Erythroblast (primary cell): ENCODE results near the gene SSX2B.
"Not testable (repeated sequence)": the region's sequence is repeated elsewhere in the genome, so short reads cannot be mapped to it uniquely, and the experiment has no call there.

Source experiments
- DNase-seq, 2 experiments: peaks; one replicate each; lab custom pipeline; 2025; lab: John Stamatoyannopoulos, UW

Gene SSX2B, protein sequence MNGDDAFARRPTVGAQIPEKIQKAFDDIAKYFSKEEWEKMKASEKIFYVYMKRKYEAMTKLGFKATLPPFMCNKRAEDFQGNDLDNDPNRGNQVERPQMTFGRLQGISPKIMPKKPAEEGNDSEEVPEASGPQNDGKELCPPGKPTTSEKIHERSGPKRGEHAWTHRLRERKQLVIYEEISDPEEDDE

DNA sequence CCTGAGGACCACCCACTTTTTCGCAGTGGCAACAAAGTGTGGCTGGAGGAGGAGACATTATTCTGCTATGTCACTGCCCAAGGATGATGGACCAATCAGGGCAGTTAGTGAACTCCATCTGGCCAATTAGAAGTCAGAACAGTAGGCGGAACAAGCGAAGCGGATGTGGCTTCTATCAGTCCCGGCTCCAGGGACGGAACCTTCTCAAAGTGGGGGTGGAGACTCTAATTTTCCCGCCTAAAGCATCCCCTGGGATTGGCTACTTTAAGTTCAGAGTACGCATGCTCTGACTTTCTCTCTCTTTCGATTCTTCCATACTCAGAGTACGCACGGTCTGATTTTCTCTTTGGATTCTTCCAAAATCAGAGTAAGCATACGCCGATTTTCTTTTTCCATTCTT, at the start of gene SSX2B:
Gene SSX2B, plus strand, starts transcription at position 301 of the 400 bp plus-strand sequence. CDS start 1,429 bp downstream, outside the sequence.
- DNase-seq: not testable (repeated sequence)

DNA sequence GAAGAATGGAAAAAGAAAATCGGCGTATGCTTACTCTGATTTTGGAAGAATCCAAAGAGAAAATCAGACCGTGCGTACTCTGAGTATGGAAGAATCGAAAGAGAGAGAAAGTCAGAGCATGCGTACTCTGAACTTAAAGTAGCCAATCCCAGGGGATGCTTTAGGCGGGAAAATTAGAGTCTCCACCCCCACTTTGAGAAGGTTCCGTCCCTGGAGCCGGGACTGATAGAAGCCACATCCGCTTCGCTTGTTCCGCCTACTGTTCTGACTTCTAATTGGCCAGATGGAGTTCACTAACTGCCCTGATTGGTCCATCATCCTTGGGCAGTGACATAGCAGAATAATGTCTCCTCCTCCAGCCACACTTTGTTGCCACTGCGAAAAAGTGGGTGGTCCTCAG, 44.0 kb upstream of the SSX2B start, which contains the start of gene SSX2:
Gene SSX2, minus strand, starts transcription at position 101 of the 400 bp plus-strand sequence. CDS start 1,429 bp downstream, outside the sequence.
- DNase-seq: not testable (repeated sequence)

DNA sequence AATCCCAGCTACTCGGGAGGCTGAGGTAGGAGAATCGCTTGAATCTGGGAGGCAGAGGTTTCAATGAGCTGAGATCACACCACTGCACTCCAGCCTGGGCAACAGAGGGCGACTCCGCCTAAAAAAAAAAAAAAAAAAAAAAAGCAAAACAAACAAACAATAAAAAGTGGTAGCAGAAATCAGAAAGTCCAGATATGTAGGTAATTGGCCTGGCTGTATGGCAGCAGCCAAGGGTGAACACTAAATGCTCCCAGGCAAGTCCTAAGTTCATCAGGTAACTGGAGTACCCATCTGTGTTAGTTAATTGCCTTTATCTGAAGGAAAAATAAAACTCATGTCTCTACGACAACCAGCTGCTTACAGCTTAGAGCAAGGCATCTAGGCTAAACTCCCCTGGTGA, 14.9 kb downstream of the SSX2B start:
- not testable (repeated sequence) for DNase-seq

- DNase-seq: not testable (repeated sequence)
Observed at GRCh38 chrX:52773504-52773903, 22.5 kb downstream of the SSX2B start.

- not testable (repeated sequence) for DNase-seq
Observed at GRCh38 chrX:52797327-52797726, 46.3 kb downstream of the SSX2B start, which contains the start of gene SPANXN5. SPANXN5 (minus strand) TSS chrX:52797427; CDS start chrX:52797348, 79 bp downstream.

DNA sequence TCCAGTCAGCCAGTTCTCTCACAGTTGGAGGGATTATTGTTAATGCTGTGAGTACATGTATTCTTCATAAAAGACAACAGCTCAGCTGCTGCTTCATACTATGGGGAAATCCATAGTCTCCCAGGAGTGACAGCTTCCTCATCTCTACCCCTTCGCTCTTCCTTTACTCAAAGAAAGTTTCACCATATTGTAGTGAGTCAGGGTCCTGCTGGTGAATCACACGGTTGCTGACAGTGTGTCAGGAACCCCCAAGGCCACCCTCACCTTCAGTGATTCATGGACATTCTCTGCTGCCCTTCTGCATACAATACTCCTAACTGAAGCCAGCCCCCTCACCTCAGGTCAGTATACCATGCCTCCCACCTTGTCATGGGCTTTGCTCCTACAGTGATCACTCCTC, 53.8 kb downstream of the SSX2B start:
- not testable (repeated sequence) for DNase-seq
